HCT116 (cell line): Measurements from ENCODE around the gene CYP11A1.

Source experiments
- CBX3 ChIP-seq: IDR thresholded peaks from 2 replicates; pipeline ENCODE4 v1.6.1; 2012; ENCODE audit warnings: low read depth
- EZH2phosphoT487 ChIP-seq: fragments of 200-600 bp; IDR thresholded peaks from 2 replicates; pipeline ENCODE4 v1.6.1; 2018; ENCODE audit warnings: antibody characterized with exemption, borderline replicate concordance
- JUND ChIP-seq: IDR thresholded peaks from 2 replicates; pipeline ENCODE4 v1.6.1; 2012
- POLR2A ChIP-seq: IDR thresholded peaks from 2 replicates; pipeline ENCODE4 v1.7.0; 2011; ENCODE audit warnings: borderline replicate concordance; ENCODE audit not compliant: insufficient read depth, insufficient read length; ENCODE audit errors: extremely low read depth
- POLR2AphosphoS5 ChIP-seq: IDR thresholded peaks from 2 replicates; pipeline ENCODE4 v1.6.1; 2011; ENCODE audit warnings: mild to moderate bottlenecking, low read depth, low read length, moderate library complexity
- RAD21 ChIP-seq: IDR thresholded peaks from 2 replicates; pipeline ENCODE4 v1.6.1; 2012; ENCODE audit warnings: low read depth, mild to moderate bottlenecking
- SRF ChIP-seq: IDR thresholded peaks from 2 replicates; pipeline ENCODE4 v1.6.1; 2012; ENCODE audit warnings: low read depth
- ZFX ChIP-seq: fragments of 450-650 bp; IDR thresholded peaks from 2 replicates; pipeline ENCODE4 v1.6.1; 2017
- ZNF274 ChIP-seq: fragments of 200-500 bp; sonication (Bioruptor generic); IDR thresholded peaks from 2 replicates; pipeline ENCODE4 v1.6.1; 2014; ENCODE audit warnings: mild to moderate bottlenecking, low read depth, low read length, inconsistent platforms
- TF ChIP-seq, protein P1 (sequence below), 3 experiments: fragments of 200-600 bp in 1 of 3; sonication (generic) in 1 of 3; IDR thresholded peaks in 2 of 3; conservative IDR thresholded peaks in 1 of 3; 2 replicates each; pipeline ENCODE4 v1.5.1; 2012 to 2017; ENCODE audit warnings: low read depth in 2 of 3, low read length in 2 of 3, antibody characterized with exemption in 1 of 3, borderline replicate concordance in 1 of 3, control low read depth in 1 of 3, mild to moderate bottlenecking in 1 of 3, mixed read lengths in 1 of 3, mixed run types in 1 of 3, moderate library complexity in 1 of 3; ENCODE audit not compliant: insufficient read depth in 1 of 3
- TF ChIP-seq, protein P2 (sequence below): IDR thresholded peaks from 2 replicates; pipeline ENCODE4 v1.6.1; 2012

DNA sequence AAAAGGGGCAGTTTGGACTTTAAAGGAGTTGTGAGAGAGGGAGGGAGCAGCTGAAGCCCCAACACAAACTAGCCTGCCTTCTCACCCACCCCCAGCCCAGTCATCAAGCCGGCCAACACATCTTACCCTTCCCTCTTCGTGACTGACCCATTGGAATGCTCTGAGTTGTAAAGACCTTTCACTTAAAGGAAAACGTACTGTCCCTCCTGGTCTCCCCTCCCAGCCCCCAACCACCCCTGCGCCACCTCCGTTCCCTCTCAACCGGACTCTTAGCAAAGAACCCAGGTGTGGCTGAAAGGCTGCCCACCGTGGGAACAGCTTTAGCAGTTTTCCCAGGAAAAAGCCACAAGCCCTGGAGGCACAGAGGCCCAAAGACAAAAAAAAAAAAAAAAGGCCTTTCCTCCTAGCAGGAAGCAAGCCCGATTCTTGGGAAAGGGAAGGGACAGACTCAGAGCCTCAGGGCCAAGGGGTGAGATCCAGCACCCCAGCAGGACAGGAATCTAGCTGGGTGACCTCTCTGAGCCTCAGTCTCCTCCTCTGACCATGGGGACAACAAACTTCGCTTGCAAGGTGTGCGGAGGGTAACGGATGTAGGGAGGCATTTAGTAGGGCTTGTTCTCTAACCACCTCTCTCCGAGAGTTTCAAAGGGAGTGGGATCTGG, 2.4 kb downstream of the CYP11A1 start:
- no peak for TF ChIP-seq SRF
- TF ChIP-seq, protein P1, sequence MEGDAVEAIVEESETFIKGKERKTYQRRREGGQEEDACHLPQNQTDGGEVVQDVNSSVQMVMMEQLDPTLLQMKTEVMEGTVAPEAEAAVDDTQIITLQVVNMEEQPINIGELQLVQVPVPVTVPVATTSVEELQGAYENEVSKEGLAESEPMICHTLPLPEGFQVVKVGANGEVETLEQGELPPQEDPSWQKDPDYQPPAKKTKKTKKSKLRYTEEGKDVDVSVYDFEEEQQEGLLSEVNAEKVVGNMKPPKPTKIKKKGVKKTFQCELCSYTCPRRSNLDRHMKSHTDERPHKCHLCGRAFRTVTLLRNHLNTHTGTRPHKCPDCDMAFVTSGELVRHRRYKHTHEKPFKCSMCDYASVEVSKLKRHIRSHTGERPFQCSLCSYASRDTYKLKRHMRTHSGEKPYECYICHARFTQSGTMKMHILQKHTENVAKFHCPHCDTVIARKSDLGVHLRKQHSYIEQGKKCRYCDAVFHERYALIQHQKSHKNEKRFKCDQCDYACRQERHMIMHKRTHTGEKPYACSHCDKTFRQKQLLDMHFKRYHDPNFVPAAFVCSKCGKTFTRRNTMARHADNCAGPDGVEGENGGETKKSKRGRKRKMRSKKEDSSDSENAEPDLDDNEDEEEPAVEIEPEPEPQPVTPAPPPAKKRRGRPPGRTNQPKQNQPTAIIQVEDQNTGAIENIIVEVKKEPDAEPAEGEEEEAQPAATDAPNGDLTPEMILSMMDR (IDR thresholded peaks at IDR 0.05 in 2 of 3, conservative IDR thresholded peaks at IDR 0.05 in 1 of 3; ENCODE audit: borderline replicate concordance in 1 of 3, insufficient read depth in 1 of 3, low read depth in 2 of 3, low read length in 2 of 3) = no peak
- TF ChIP-seq POLR2A = no peak
- TF ChIP-seq JUND = no peak
- TF ChIP-seq, protein P2, sequence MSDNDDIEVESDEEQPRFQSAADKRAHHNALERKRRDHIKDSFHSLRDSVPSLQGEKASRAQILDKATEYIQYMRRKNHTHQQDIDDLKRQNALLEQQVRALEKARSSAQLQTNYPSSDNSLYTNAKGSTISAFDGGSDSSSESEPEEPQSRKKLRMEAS = no peak
- no peak for TF ChIP-seq ZFX
- no peak for TF ChIP-seq RAD21
- TF ChIP-seq CBX3 = no peak
- TF ChIP-seq EZH2phosphoT487 = no peak
- TF ChIP-seq ZNF274 = no peak
- TF ChIP-seq POLR2AphosphoS5 = no peak
